Measurements from ENCODE around the gene MYOM3.

GRCh38 chr1:24067978-24068377 is 44.0 kb downstream of the MYOM3 start:
- TF ChIP-seq, protein P1, sequence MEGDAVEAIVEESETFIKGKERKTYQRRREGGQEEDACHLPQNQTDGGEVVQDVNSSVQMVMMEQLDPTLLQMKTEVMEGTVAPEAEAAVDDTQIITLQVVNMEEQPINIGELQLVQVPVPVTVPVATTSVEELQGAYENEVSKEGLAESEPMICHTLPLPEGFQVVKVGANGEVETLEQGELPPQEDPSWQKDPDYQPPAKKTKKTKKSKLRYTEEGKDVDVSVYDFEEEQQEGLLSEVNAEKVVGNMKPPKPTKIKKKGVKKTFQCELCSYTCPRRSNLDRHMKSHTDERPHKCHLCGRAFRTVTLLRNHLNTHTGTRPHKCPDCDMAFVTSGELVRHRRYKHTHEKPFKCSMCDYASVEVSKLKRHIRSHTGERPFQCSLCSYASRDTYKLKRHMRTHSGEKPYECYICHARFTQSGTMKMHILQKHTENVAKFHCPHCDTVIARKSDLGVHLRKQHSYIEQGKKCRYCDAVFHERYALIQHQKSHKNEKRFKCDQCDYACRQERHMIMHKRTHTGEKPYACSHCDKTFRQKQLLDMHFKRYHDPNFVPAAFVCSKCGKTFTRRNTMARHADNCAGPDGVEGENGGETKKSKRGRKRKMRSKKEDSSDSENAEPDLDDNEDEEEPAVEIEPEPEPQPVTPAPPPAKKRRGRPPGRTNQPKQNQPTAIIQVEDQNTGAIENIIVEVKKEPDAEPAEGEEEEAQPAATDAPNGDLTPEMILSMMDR (IDR thresholded peaks at IDR 0.05 in 2 of 3, conservative IDR thresholded peaks at IDR 0.05 in 1 of 3; ENCODE audit: borderline replicate concordance in 1 of 3, insufficient read depth in 1 of 3, low read depth in 2 of 3, low read length in 2 of 3): no peak
- no peak for TF ChIP-seq POLR2AphosphoS5 (IDR thresholded peaks at IDR 0.05; ENCODE audit: low read depth, low read length)
- no peak for TF ChIP-seq POLR2A (IDR thresholded peaks at IDR 0.05; ENCODE audit: borderline replicate concordance, extremely low read depth, insufficient read depth, insufficient read length)
- no peak for TF ChIP-seq CEBPB (IDR thresholded peaks at IDR 0.05; ENCODE audit: low read depth)
- no peak for TF ChIP-seq YY1 (IDR thresholded peaks at IDR 0.05; ENCODE audit: extremely low read depth, insufficient replicate concordance, low read depth, low read length)
- TF ChIP-seq EGR1 (IDR thresholded peaks at IDR 0.05; ENCODE audit: low read depth): no peak
- TF ChIP-seq JUND (IDR thresholded peaks at IDR 0.05): no peak
- no peak for TF ChIP-seq ELF1 (IDR thresholded peaks at IDR 0.05; ENCODE audit: borderline replicate concordance, low read depth)
- no peak for TF ChIP-seq FOSL1 (IDR thresholded peaks at IDR 0.05; ENCODE audit: low read depth)
